GM21576 (cell line): ENCODE measurements around the gene IMPDH2.
"Not testable (repeated sequence)": the region's sequence is repeated elsewhere in the genome, so short reads cannot be mapped to it uniquely, and the experiment has no call there.

Source experiments
- ATAC-seq: cut with Tn5 transposase; IDR thresholded peaks from one replicate; pipeline ENCODE4 v1.9.1; 2021; ENCODE audit warnings: mild to moderate bottlenecking, moderate library complexity; ENCODE audit not compliant: unreplicated experiment

The IMPDH2 gene

DNA sequence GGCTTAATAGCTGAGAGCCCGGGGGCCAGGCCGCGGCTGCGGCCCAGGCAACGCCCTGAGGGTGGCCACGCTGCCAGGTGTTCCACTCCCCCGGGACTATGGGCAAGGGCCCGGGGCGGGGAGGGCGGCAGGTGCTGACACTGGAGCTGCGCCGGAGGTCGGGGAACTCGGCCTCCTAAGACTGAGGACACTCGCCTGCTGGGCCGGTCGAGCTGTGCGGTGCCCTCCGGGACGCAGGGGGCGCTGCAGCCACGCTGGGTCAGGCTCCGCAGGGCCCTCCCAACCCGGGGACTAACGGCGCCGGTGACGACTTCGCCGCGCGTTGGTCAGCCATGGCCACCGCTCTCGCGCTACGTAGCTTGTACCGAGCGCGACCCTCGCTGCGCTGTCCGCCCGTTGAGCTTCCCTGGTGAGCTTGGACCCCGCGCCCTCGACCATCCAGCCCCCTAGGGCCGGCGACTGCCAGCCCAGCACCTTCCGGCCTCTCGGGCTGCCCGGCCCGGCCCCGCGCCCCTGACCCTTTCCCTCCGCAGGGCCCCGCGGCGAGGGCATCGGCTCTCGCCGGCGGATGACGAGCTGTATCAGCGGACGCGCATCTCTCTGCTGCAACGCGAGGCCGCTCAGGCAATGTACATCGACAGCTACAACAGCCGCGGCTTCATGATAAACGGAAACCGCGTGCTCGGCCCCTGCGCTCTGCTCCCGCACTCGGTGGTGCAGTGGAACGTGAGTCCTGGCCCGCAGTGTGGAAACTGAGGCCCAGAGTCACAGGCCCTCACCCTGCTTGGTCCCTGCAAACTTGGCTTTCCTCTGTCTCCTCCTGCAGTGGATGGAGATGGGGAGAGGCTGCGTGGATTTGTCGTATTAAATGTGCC lies 7.1 kb downstream of the IMPDH2 start, which contains the start of gene NDUFAF3:
Gene NDUFAF3 (plus strand): TSS at position 309 of the 875 bp plus-strand sequence. CDS start 24 bp downstream, at position 333.
- peak; percentile 58 for ATAC-seq

DNA sequence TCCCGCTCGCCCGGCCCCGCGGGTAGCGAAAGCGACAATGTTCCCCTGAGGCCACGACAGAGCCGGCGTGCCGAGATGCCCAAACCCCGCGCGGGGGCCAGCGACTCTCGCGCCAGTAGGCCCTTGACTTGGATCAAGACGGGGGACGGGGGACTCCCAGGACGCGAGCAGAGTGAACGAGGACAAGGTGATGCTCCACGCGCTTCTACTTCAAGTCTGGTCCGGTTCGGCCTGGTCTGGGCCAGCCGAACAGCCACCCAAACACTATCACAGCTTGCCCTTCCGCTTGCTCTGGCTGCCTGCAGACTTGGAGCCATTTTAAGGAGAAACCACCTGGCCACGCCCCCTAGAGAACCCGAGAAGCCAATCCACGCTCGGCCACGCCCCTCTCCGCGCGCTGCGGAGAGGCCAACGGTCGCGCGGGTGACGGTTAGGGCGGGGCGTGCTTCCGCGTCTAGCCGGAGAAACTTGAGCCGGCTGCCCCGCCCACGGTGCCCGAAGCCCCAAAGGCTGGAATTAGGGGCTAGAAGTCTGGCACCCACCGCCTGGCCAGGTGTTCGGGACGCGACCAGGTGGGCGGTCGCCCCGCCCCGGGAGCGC lies 7.9 kb downstream of the IMPDH2 start:
- peak; percentile 43 for ATAC-seq

DNA sequence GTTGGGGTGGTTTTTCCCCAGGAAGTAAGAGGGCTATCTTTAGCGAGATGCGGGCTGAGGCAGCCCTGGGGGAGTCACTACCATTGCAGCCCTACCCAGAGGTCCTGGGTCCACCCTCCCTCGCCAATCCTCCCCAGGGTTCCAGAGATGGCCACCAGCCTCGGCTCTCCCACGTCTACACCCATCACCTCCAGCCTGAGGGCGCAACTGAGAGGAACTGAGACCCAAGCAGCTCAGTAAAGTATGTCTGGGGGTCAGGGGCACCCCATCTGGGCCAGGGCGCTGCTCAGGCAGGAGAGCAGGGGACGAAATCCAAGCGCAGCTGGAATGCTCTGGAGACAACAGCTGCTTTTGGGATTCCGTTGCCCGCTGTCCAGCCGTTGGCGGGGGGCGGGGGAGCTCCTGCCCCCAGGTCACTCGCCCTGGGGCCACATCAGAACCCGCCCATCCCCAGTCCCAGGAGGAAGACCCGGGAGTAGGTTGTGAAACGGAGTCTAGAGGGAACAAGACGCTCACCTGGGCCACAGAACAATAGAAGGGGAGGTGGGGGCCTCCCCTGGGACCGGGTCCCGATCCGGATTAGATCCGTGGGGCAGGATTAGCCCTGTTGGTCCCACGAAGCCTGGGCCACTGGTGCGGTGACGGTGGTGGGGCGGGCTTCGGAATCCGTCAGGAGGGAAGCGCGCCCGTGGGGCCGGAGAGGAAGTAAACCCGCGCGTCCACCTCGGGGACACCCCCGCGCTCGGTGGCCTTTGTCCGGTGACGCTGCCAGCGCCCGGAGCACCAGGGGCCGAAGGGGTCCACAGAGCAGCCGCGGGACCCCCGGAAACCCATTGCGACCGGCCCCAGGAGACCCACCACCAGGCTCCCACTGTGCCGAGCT lies 8.6 kb downstream of the IMPDH2 start:
- ATAC-seq, result peak; percentile 2

DNA sequence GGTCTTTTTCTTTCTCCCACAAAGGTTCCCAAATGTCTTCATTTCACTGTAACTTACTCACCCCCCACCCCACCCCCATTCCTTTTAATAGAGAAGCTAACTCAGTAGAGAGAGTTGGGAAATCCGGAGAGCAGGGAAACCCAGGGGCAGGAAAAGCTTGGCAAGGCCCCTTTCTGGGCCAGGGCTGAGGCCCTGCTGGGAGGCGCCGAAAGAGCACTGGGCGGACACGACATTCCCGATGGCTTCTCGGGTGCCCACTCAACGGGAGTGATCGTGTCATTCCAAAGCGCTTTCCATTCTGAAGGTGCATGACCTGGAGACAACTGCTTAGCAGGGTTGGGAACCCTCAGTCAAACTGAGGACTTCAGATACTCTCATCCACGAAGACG lies 9.3 kb downstream of the IMPDH2 start:
- no peak for ATAC-seq

DNA sequence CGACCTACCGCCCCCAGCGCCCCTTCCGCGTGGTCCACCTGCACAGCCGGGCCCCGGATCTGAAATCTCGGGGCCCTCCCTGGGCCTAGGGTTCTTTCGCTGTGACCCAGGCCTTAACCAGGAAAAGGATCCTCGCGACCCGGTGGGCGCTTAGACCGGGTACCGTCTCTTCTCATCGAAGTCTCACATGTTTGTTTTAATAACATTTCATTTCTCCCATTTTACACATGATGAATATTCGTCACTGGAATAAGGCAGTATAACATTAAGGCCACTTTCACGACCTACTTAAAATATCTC lies 10.5 kb downstream of the IMPDH2 start:
- ATAC-seq, result no peak

DNA sequence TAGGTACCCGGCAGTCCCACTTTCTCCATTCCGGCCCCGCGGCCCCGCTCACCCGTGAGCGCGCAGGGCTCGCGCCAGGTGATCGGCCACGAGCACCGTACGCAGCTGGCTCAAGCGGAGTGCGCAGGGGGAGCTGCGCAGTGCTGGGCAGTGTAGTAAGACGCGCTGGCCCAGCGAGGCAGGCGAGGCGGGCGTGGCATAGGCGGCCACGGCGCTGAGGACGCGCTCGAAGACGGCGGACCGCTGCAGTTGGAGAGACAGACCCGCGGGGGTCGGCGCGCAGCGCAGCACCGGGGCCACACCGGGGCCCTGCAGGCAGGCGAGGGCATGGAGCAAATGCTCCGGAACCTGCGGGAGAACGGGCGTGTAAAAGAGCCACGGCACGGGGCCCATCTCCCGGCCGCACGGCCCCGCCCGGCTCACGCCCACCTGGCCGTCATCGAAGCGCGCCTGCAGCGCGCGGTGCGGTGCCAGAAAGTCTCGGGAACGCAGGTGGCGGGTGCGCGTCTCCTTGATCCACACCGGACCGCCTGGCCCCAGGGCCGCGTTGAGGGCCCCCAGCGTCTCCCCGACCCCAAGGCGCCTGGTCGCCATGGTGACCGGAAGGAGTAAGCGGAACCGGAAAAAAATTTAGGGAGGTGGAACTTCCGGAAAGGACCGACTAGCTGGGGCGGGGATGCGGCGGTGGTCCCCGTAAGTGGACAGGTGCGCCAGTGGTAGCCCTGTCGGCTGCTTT lies 11.1 kb downstream of the IMPDH2 start, which contains the start of gene DALRD3:
Gene DALRD3 (minus strand): TSS at position 610 of the 736 bp plus-strand sequence. CDS start 16 bp downstream, at position 594.
- no peak for ATAC-seq

- no peak for ATAC-seq
These were observed 11.8 kb downstream of the IMPDH2 start for GRCh38 chr3:49017229-49017970.

- no peak for ATAC-seq
These were observed 12.6 kb downstream of the IMPDH2 start for GRCh38 chr3:49016414-49017228.

GRCh38 chr3:49015765-49016164 lies 13.4 kb downstream of the IMPDH2 start:
- no peak for ATAC-seq

GRCh38 chr3:49015072-49015471 lies 14.1 kb downstream of the IMPDH2 start:
- ATAC-seq, result no peak

DNA sequence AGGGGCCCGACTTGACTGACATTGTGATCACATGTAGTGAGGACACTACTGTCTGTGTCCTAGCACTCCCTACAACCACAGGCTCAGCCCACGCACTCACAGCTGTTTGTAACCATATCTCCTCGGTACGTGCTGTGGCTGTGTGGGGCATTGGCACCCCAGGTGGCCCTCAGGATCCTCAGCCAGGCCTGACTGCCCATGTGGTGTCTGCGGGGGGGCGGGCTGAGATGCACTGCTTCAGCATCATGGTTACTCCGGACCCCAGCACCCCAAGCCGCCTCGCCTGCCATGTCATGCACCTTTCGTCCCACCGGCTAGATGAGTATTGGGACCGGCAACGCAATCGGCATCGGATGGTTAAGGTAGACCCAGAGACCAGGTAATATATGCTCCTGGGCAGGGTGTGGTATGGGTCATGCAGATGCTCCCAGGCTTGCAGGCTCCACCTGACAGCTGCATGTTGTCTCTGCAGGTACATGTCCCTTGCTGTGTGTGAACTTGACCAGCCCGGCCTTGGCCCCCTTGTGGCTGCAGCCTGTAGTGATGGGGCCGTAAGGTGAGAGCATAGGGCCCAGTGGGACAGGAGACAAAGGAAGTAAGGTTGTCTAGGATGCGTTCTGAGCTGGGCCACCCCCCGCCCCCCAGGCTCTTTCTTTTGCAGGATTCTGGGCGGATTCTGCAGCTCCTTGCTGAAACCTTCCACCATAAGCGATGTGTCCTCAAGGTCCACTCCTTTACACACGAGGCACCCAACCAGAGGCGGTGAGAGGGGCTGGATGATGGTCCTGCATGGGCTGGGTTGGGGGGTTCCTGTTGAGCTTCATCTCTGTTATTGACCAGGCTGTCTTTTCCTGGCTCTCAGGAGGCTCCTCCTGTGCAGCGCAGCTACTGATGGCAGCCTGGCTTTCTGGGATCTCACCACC lies 15.2 kb downstream of the IMPDH2 start:
- ATAC-seq, result no peak

DNA sequence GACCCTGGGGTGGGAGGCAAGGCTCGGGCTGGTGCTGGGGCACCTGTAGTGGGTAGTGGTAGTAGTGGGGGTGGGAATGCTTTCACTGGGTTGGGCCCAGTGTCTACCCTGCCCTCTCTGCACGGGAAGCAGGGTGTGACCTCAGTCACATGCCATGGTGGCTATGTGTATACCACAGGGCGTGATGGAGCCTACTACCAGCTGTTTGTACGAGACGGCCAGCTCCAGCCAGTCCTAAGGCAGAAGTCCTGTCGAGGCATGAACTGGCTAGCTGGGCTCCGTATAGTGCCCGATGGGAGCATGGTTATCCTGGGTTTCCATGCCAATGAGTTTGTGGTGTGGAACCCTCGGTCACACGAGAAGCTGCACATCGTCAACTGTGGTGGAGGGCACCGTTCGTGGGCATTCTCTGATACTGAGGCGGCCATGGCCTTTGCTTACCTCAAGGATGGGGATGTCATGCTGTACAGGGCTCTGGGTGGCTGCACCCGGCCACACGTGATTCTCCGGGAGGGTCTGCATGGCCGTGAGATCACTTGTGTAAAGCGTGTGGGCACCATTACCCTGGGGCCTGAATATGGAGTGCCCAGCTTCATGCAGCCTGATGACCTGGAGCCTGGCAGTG lies 16.0 kb downstream of the IMPDH2 start:
- ATAC-seq, result no peak

- no peak for ATAC-seq
These were observed 16.7 kb downstream of the IMPDH2 start for GRCh38 chr3:49012441-49013017.

GRCh38 chr3:49009396-49009795 lies 19.8 kb downstream of the IMPDH2 start:
- no peak for ATAC-seq

- not testable (repeated sequence) for ATAC-seq
These were observed 20.6 kb downstream of the IMPDH2 start for GRCh38 chr3:49008627-49009026.

DNA sequence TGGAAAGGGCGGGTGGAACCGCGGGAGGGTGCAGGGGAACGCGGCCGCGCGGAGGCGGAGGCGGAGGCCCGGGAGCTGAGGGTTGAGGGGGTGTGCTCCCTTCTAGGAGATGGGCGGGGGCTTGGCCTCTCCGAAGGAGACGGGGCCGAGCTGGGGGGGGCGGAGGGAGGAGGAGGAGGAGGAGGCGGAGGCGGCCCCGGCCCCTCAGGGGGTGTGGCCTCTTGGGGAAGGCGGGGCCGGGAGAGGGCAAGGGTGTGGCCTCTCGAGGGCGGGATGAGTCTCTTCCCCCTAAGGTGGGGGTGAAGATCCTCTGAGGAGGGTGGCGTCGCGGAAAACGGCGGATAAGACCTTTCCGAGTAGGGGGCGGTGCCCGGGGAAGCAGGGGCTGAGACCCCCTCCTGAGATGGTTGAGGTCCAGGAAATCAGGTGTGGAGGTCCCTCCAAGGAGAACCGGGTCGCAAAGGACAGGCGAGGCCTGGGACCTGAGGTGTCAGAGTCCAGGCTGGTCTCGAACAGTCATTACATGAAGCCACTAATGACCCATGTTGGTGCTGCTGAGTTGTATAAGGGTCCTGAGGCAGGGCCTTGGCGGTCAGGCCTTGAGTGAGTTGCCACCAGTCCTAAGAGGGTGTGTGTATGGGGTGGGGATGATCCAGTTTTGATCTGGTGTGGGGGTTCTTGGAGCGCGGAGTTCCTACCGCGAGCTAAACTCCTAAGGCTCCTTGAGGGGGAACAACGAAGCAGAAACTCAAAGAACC lies 21.2 kb downstream of the IMPDH2 start:
- ATAC-seq, result peak; percentile 42
